GM12878 (cell line): ENCODE data around the gene SPTLC3. TPM values are rescaled to one million over a fixed set of nuclear protein-coding genes. Genes with fewer than 3 reads are reported as not detected.

Experiments
- ATAC-seq: fragments of 200-7000 bp; cut with Tn5 transposase; 3 replicates; pipeline ENCODE4 v1.9.1; 2020; ENCODE audit warnings: mild to moderate bottlenecking, moderate library complexity
- BruUV-seq: library from RNA; stranded (reverse); fragments of 400-500 nt; replicated peaks from 2 replicates; lab custom pipeline; 2021; lab: Mats Ljungman, UMichigan
- CTCF ChIA-PET: fragments of 300-600 bp; sonication (Branson Sonifier 250); formaldehyde crosslinking; extraction: SDS; loops from one replicate; lab custom pipeline; 2021; ENCODE audit warnings: inconsistent platforms; lab: Yijun Ruan, JAX
- POLR2A ChIA-PET: fragments of 350-600 bp; formaldehyde crosslinking; extraction: SDS; loops from one replicate; lab custom pipeline; 2021; ENCODE audit warnings: inconsistent platforms; lab: Charles Lee
- RAD21 ChIA-PET: fragments of 300-600 bp; sonication (Branson Sonifier 250); formaldehyde crosslinking; loops from one replicate; lab custom pipeline; 2023; ENCODE audit warnings: antibody characterized with exemption; ENCODE audit not compliant: unreplicated experiment; lab: Charles Lee
- SMC1A ChIA-PET: fragments of 300-600 bp; sonication (Branson Sonifier 250); formaldehyde crosslinking; loops from one replicate; lab custom pipeline; 2023; ENCODE audit not compliant: unreplicated experiment, uncharacterized antibody; lab: Charles Lee
- DNase-seq: peaks from one replicate; pipeline ENCODE4 v3.0.0-alpha.2; 2011; ENCODE audit warnings: low read depth, low spot score
- FAIRE-seq: peaks from 3 replicates; lab custom pipeline; 2011; peaks lifted over from hg19 to GRCh38; lab: Jason Lieb, UNC
- H2AFZ ChIP-seq: 2 replicates; pipeline ENCODE4 v1.6.0; 2011; ENCODE audit warnings: low read depth, low read length, control low read depth; ENCODE audit not compliant: control insufficient read depth
- H3K27ac ChIP-seq: 2 replicates; pipeline ENCODE4 v1.5.1; 2011; ENCODE audit warnings: control low read depth; ENCODE audit not compliant: control insufficient read depth, insufficient read depth
- H3K27me3 ChIP-seq, 2 experiments: replicated peaks in 1 of 2; 2 replicates each; pipeline versions ENCODE4 v1.6.0 to v1.6.1; 2011; ENCODE audit warnings: low read length in 1 of 2; ENCODE audit not compliant: control insufficient read depth in 2 of 2, insufficient read depth in 2 of 2
- H3K36me3 ChIP-seq, 2 experiments: 2 replicates each; pipeline ENCODE4 v1.5.1; 2011; ENCODE audit warnings: low read length in 1 of 2; ENCODE audit not compliant: control insufficient read depth in 2 of 2, insufficient read depth in 2 of 2
- H3K4me1 ChIP-seq: 2 replicates; pipeline ENCODE4 v1.6.1; 2011; ENCODE audit warnings: mild to moderate bottlenecking, low read length, moderate library complexity, mixed read lengths; ENCODE audit not compliant: control insufficient read depth, insufficient read depth
- H3K4me2 ChIP-seq: 2 replicates; pipeline ENCODE4 v1.6.0; 2011; ENCODE audit warnings: control low read depth; ENCODE audit not compliant: control insufficient read depth, insufficient read depth
- H3K4me3 ChIP-seq: fragments of 200-600 bp; sonication (generic); 2 replicates; pipeline ENCODE4 v1.5.1; 2016
- H3K79me2 ChIP-seq: 2 replicates; pipeline ENCODE4 v1.6.0; 2011; ENCODE audit warnings: low read length; ENCODE audit not compliant: control insufficient read depth, insufficient read depth
- H3K9ac ChIP-seq: 2 replicates; pipeline ENCODE4 v1.8.0; 2011; ENCODE audit warnings: low read length, control low read depth, mixed read lengths; ENCODE audit not compliant: control insufficient read depth, insufficient read depth
- H3K9me3 ChIP-seq: replicated peaks from 3 replicates; pipeline ENCODE4 v1.5.1; 2011; ENCODE audit warnings: mild to moderate bottlenecking, low read length; ENCODE audit not compliant: control insufficient read depth, insufficient read depth
- H4K20me1 ChIP-seq: 2 replicates; pipeline ENCODE4 v1.6.0; 2011; ENCODE audit not compliant: control insufficient read depth, insufficient read depth
- BACH1 ChIP-seq: fragments of 450-650 bp; IDR thresholded peaks from 2 replicates; pipeline ENCODE4 v1.6.1; 2017; ENCODE audit warnings: mild to moderate bottlenecking, borderline replicate concordance
- CBX3 ChIP-seq: fragments of 200-600 bp; sonication (generic); IDR thresholded peaks from 2 replicates; pipeline ENCODE4 v1.6.1; 2016; ENCODE audit warnings: low read depth, borderline replicate concordance
- CBX5 ChIP-seq: sonication (generic); IDR thresholded peaks from 2 replicates; pipeline ENCODE4 v1.6.1; 2016; ENCODE audit warnings: low read depth, moderate library complexity, mild to moderate bottlenecking, inconsistent platforms
- EED ChIP-seq: sonication (generic); IDR thresholded peaks from 2 replicates; pipeline ENCODE4 v1.6.1; 2016; ENCODE audit warnings: antibody characterized with exemption, low read depth
- EGR1 ChIP-seq, 2 experiments: IDR thresholded peaks; 1 replicate in 1 of 2; 2 replicates in 1 of 2; pipeline ENCODE4 v1.6.1; 2011 to 2012; ENCODE audit warnings: low read depth in 2 of 2, low read length in 2 of 2, borderline replicate concordance in 1 of 2, mild to moderate bottlenecking in 1 of 2, moderate library complexity in 1 of 2
- IRF4 ChIP-seq: IDR thresholded peaks from 2 replicates; pipeline ENCODE4 v1.6.1; 2011; ENCODE audit warnings: low read depth, low read length
- MYC ChIP-seq: IDR thresholded peaks from 2 replicates; pipeline ENCODE4 v1.6.1; 2011; ENCODE audit warnings: mild to moderate bottlenecking, low read length, moderate library complexity, inconsistent platforms; ENCODE audit not compliant: insufficient read depth, insufficient replicate concordance, insufficient read length, severe bottlenecking
- NR2F1 ChIP-seq: fragments of 450-650 bp; conservative IDR thresholded peaks from 2 replicates; pipeline ENCODE4 v1.6.1; 2017; ENCODE audit warnings: mild to moderate bottlenecking
- SMAD1 ChIP-seq: fragments of 450-650 bp; IDR thresholded peaks from 2 replicates; pipeline ENCODE4 v1.6.1; 2018; ENCODE audit warnings: mild to moderate bottlenecking, low read depth; ENCODE audit not compliant: partially characterized antibody
- SREBF1 ChIP-seq: IDR thresholded peaks from 2 replicates; pipeline ENCODE4 v1.6.1; 2012; ENCODE audit warnings: mild to moderate bottlenecking, low read length
- STAT3 ChIP-seq: IDR thresholded peaks from 2 replicates; pipeline ENCODE4 v1.6.1; 2011; ENCODE audit warnings: low read depth, low read length, improper control_type of control experiment
- TARDBP ChIP-seq: IDR thresholded peaks from 2 replicates; pipeline ENCODE4 v1.6.1; 2016; ENCODE audit warnings: borderline replicate concordance
- ZZZ3 ChIP-seq: IDR thresholded peaks from 2 replicates; pipeline ENCODE4 v1.6.1; 2011; ENCODE audit warnings: low read depth; ENCODE audit not compliant: control insufficient read depth, insufficient read length
- WGBS: methylation state at CpG from one replicate; pipeline ENCODE4 v1.1.6; 2016; ENCODE audit warnings: low lambda C conversion rate; ENCODE audit not compliant: insufficient replicate concordance, insufficient coverage; ENCODE audit errors: missing lambda C conversion rate; 5-methylcytosine and 5-hydroxymethylcytosine counted together
- in situ Hi-C: fragments of 300-500 bp; cut with MboI; formaldehyde crosslinking; loops from 9 replicates; pipeline ENCODE4 v1.14.3; 2018; ENCODE audit warnings: mixed read lengths
- intact Hi-C: fragments of 100-400 bp; cut with micrococcal nuclease; formaldehyde crosslinking; loops from one replicate; pipeline ENCODE4 v1.14.2; 2022; ENCODE audit not compliant: unreplicated experiment
- polyA plus RNA-seq, 11 experiments: library from polyadenylated mRNA; depleted of rRNA in 4 of 11; unstranded in 6 of 11; stranded (reverse) in 5 of 11; fragments of >200 nt; fragmentation: Nextera tagmentation in 4 of 11; fragmentation: Illumina TruSeq in 1 of 11; extraction: Ambion mirVana in 4 of 11; extraction: Trizol in 1 of 11; gene quantifications; 1 replicate in 1 of 11; 2 replicates in 10 of 11; pipeline versions ENCODE4 v1.2.1 to v1.2.3, GENCODE V29; 2011 to 2016; ENCODE audit warnings: inconsistent platforms in 2 of 11, missing spikeins in 2 of 11, low read depth in 1 of 11
- total RNA-seq, 4 experiments: library from RNA; depleted of rRNA in 3 of 4; stranded (reverse); fragments of >200 nt in 3 of 4; fragmentation: Illumina TruSeq in 1 of 4; extraction: Trizol in 1 of 4; gene quantifications; 2 replicates each; pipeline versions ENCODE4 v1.2.1 to v1.2.3, GENCODE V29; 2013 to 2021
- TF ChIP-seq, protein P1 (sequence below): IDR thresholded peaks from 2 replicates; pipeline ENCODE4 v1.6.1; 2011; ENCODE audit warnings: borderline replicate concordance, low read depth, mild to moderate bottlenecking, moderate library complexity, mixed read lengths, low read length; ENCODE audit not compliant: insufficient read depth; ENCODE audit errors: extremely low read length
- TF ChIP-seq, protein P2 (sequence below): fragments of 450-650 bp; IDR thresholded peaks from 2 replicates; pipeline ENCODE4 v1.6.1; 2017; ENCODE audit warnings: low read depth, mild to moderate bottlenecking, moderate library complexity
- TF ChIP-seq, protein P3 (sequence below): IDR thresholded peaks from 2 replicates; pipeline ENCODE4 v1.6.1; 2012; ENCODE audit warnings: mild to moderate bottlenecking, low read depth, low read length

Gene SPTLC3
- total and polyA plus RNA-seq, 10 of the 15 experiments (the other 5 are each of a cell fraction or from before 2014, with no cell fraction given), result 0.04 to 0.29 (median 0.06) TPM; not detected in 7

DNA sequence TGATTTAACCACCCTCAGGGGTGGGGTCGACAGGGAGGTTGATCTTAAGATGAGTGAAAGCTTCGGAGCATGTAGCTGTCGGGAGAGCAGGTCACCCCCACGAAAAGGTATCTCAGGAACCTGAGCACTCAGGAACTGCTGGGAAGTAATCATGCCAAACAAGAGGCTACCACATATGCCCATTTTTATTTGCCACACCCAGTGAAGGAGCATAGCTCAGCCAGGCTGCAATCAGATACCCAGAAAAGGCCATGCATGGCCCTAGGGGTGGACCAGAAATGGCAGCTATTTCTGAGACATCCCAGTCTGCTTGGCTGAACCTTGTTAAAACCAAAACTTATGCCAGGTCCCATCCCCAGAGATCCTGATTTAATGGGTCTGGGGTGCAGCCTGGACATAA, 139.6 kb downstream of the SPTLC3 start:
- RAD21 ChIA-PET, result no interaction called here
- H3K4me1 ChIP-seq, result no peaks in the 10 kb centered on the region
- no peaks in the 10 kb centered on the region for H4K20me1 ChIP-seq
- H3K79me2 ChIP-seq, result no peaks in the 10 kb centered on the region
- FAIRE-seq (no peak), ATAC-seq (no peak), DNase-seq (no peak)
- H2AFZ ChIP-seq, result no peak overlapping the region
- no peak overlapping the region for H3K9ac ChIP-seq
- H3K4me3 ChIP-seq, result no peak overlapping the region
- no peak overlapping the region for H3K27ac ChIP-seq
- SMC1A ChIA-PET, result interaction anchor here (1.0 to 2.5 kb wide), 3 partner anchors 10 to 398 kb away, joined by 3 to 7 read pairs (median 3); no protein-coding TSS in a partner anchor
- POLR2A ChIA-PET, result no interaction called here
- no TSS peak for BruUV-seq
- WGBS, result 33% methylated on average over 4 of the region's 4 CpGs
- H3K9me3 ChIP-seq, result no peaks in the 10 kb centered on the region
- H3K4me2 ChIP-seq, result no peak overlapping the region
- intact Hi-C loops, result no loop called here
- H3K27me3 ChIP-seq, result no peaks in the 10 kb centered on the region
- no peaks in the 10 kb centered on the region for H3K36me3 ChIP-seq
- in situ Hi-C loops, result no loop called here
- CTCF ChIA-PET, result interaction anchor here (1.3 to 1.9 kb wide), 3 partner anchors 23 to 398 kb away, joined by 3 to 6 read pairs (median 3); no protein-coding TSS in a partner anchor
- TF ChIP-seq SREBF1, result no peak
- no peak for TF ChIP-seq TARDBP
- no peak for TF ChIP-seq EGR1 (IDR thresholded peaks at IDR 0.05; ENCODE audit: borderline replicate concordance in 1 of 2, low read depth in 2 of 2, low read length in 2 of 2)
- TF ChIP-seq EED, result no peak
- no peak for TF ChIP-seq CBX3
- TF ChIP-seq SMAD1, result no peak
- TF ChIP-seq, protein P1, sequence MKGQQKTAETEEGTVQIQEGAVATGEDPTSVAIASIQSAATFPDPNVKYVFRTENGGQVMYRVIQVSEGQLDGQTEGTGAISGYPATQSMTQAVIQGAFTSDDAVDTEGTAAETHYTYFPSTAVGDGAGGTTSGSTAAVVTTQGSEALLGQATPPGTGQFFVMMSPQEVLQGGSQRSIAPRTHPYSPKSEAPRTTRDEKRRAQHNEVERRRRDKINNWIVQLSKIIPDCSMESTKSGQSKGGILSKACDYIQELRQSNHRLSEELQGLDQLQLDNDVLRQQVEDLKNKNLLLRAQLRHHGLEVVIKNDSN, result no peak
- TF ChIP-seq, protein P2, sequence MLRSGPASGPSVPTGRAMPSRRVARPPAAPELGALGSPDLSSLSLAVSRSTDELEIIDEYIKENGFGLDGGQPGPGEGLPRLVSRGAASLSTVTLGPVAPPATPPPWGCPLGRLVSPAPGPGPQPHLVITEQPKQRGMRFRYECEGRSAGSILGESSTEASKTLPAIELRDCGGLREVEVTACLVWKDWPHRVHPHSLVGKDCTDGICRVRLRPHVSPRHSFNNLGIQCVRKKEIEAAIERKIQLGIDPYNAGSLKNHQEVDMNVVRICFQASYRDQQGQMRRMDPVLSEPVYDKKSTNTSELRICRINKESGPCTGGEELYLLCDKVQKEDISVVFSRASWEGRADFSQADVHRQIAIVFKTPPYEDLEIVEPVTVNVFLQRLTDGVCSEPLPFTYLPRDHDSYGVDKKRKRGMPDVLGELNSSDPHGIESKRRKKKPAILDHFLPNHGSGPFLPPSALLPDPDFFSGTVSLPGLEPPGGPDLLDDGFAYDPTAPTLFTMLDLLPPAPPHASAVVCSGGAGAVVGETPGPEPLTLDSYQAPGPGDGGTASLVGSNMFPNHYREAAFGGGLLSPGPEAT, result no peak
- TF ChIP-seq CBX5, result no peak
- no peak for TF ChIP-seq BACH1
- no peak for TF ChIP-seq STAT3
- no peak for TF ChIP-seq NR2F1
- TF ChIP-seq MYC, result no peak
- TF ChIP-seq ZZZ3, result no peak
- no peak for TF ChIP-seq IRF4
- TF ChIP-seq, protein P3, sequence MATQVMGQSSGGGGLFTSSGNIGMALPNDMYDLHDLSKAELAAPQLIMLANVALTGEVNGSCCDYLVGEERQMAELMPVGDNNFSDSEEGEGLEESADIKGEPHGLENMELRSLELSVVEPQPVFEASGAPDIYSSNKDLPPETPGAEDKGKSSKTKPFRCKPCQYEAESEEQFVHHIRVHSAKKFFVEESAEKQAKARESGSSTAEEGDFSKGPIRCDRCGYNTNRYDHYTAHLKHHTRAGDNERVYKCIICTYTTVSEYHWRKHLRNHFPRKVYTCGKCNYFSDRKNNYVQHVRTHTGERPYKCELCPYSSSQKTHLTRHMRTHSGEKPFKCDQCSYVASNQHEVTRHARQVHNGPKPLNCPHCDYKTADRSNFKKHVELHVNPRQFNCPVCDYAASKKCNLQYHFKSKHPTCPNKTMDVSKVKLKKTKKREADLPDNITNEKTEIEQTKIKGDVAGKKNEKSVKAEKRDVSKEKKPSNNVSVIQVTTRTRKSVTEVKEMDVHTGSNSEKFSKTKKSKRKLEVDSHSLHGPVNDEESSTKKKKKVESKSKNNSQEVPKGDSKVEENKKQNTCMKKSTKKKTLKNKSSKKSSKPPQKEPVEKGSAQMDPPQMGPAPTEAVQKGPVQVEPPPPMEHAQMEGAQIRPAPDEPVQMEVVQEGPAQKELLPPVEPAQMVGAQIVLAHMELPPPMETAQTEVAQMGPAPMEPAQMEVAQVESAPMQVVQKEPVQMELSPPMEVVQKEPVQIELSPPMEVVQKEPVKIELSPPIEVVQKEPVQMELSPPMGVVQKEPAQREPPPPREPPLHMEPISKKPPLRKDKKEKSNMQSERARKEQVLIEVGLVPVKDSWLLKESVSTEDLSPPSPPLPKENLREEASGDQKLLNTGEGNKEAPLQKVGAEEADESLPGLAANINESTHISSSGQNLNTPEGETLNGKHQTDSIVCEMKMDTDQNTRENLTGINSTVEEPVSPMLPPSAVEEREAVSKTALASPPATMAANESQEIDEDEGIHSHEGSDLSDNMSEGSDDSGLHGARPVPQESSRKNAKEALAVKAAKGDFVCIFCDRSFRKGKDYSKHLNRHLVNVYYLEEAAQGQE, result no peak
